H9 (cell line): ENCODE data around the gene PFN3. TPM values are rescaled to one million over a fixed set of nuclear protein-coding genes. Genes with fewer than 3 reads are reported as not detected.

Experiments used
- DNase-seq: peaks from one replicate; pipeline ENCODE4 v3.0.0-alpha.2; 2017
- H2AFZ ChIP-seq: one replicate; pipeline ENCODE4 v1.6.1; 2013; ENCODE audit warnings: mild to moderate bottlenecking, low read length, control low read depth, moderate library complexity
- H2AK5ac ChIP-seq: 2 replicates; pipeline ENCODE4 v1.6.1; 2013; ENCODE audit warnings: low read length, control low read depth, mixed read lengths; ENCODE audit not compliant: insufficient read length
- H2BK120ac ChIP-seq: one replicate; pipeline ENCODE4 v1.6.1; 2013; ENCODE audit warnings: low read depth, mild to moderate bottlenecking, low read length, control low read depth, inconsistent platforms; ENCODE audit not compliant: poor library complexity, severe bottlenecking
- H2BK12ac ChIP-seq: 2 replicates; pipeline ENCODE4 v1.6.1; 2013; ENCODE audit warnings: low read length, control low read depth, mixed read lengths, low read depth; ENCODE audit not compliant: insufficient read length
- H2BK15ac ChIP-seq: 2 replicates; pipeline ENCODE4 v1.6.1; 2013; ENCODE audit warnings: low read depth, low read length, control low read depth
- H2BK20ac ChIP-seq: one replicate; pipeline ENCODE4 v1.6.1; 2013; ENCODE audit warnings: low read depth, mild to moderate bottlenecking, low read length, control low read depth, inconsistent platforms; ENCODE audit not compliant: poor library complexity, severe bottlenecking
- H2BK5ac ChIP-seq: 2 replicates; pipeline ENCODE4 v1.6.1; 2013; ENCODE audit warnings: low read length, control low read depth, mixed read lengths; ENCODE audit not compliant: insufficient read length
- H3K14ac ChIP-seq: 2 replicates; pipeline ENCODE4 v1.6.1; 2013; ENCODE audit warnings: low read length, control low read depth; ENCODE audit not compliant: insufficient read depth
- H3K18ac ChIP-seq: 2 replicates; pipeline ENCODE4 v1.6.1; 2013; ENCODE audit warnings: low read depth, mild to moderate bottlenecking, mixed read lengths, low read length, control low read depth; ENCODE audit not compliant: insufficient read length
- H3K23ac ChIP-seq: 2 replicates; pipeline ENCODE4 v1.6.1; 2013; ENCODE audit warnings: low read length, control low read depth, mixed read lengths, low read depth; ENCODE audit not compliant: insufficient read length
- H3K23me2 ChIP-seq: 2 replicates; pipeline ENCODE4 v1.6.1; 2013; ENCODE audit warnings: low read depth, mild to moderate bottlenecking, mixed read lengths, low read length, control low read depth; ENCODE audit not compliant: insufficient read length, poor library complexity, severe bottlenecking
- H3K27ac ChIP-seq: 2 replicates; pipeline ENCODE4 v1.5.1; 2013; ENCODE audit warnings: low read length, control low read depth, mixed read lengths, low read depth; ENCODE audit not compliant: insufficient read length
- H3K27me3 ChIP-seq: 2 replicates; pipeline ENCODE4 v1.6.1; 2013; ENCODE audit warnings: low read length, control low read depth, inconsistent platforms; ENCODE audit not compliant: insufficient read depth
- H3K4ac ChIP-seq: 2 replicates; pipeline ENCODE4 v1.6.1; 2013; ENCODE audit warnings: low read depth, mild to moderate bottlenecking, control low read depth, inconsistent platforms, low read length, moderate library complexity
- H3K4me1 ChIP-seq: 2 replicates; pipeline ENCODE4 v1.6.1; 2013; ENCODE audit warnings: low read length, control low read depth, inconsistent platforms; ENCODE audit not compliant: insufficient read depth
- H3K4me2 ChIP-seq: 2 replicates; pipeline ENCODE4 v1.6.1; 2013; ENCODE audit warnings: low read length, control low read depth, mixed read lengths; ENCODE audit not compliant: insufficient read length, insufficient read depth
- H3K56ac ChIP-seq: 2 replicates; pipeline ENCODE4 v1.6.1; 2013; ENCODE audit warnings: low read depth, mild to moderate bottlenecking, mixed read lengths, low read length, control low read depth; ENCODE audit not compliant: insufficient read length
- H3K79me1 ChIP-seq: 2 replicates; pipeline ENCODE4 v1.6.1; 2013; ENCODE audit warnings: low read depth, mild to moderate bottlenecking, moderate library complexity, low read length, control low read depth, inconsistent platforms; ENCODE audit not compliant: insufficient read depth, poor library complexity, severe bottlenecking
- H3K79me2 ChIP-seq: 2 replicates; pipeline ENCODE4 v1.6.1; 2013; ENCODE audit warnings: low read length, control low read depth, inconsistent platforms; ENCODE audit not compliant: insufficient read depth
- H3K9ac ChIP-seq: 2 replicates; pipeline ENCODE4 v1.6.1; 2013; ENCODE audit warnings: low read length, control low read depth, mixed read lengths; ENCODE audit not compliant: insufficient read length; ENCODE audit errors: extremely low read depth
- H3K9me3 ChIP-seq: one replicate; pipeline ENCODE4 v1.6.1; 2013; ENCODE audit warnings: low read depth, low read length, inconsistent platforms; ENCODE audit not compliant: control insufficient read depth
- H3T11ph ChIP-seq: one replicate; pipeline ENCODE4 v1.6.1; 2013; ENCODE audit warnings: mild to moderate bottlenecking, low read length, control low read depth, inconsistent platforms
- H4K20me1 ChIP-seq: one replicate; pipeline ENCODE4 v1.6.1; 2013; ENCODE audit not compliant: control insufficient read depth, insufficient read length, insufficient read depth
- H4K5ac ChIP-seq: 2 replicates; pipeline ENCODE4 v1.6.1; 2013; ENCODE audit warnings: low read depth, mild to moderate bottlenecking, mixed read lengths, low read length, control low read depth; ENCODE audit not compliant: insufficient read length
- H4K8ac ChIP-seq: replicated peaks from 2 replicates; pipeline ENCODE4 v1.6.1; 2013; ENCODE audit warnings: low read length, control low read depth, mixed read lengths, low read depth; ENCODE audit not compliant: insufficient read length
- H4K91ac ChIP-seq: 2 replicates; pipeline ENCODE4 v1.6.1; 2013; ENCODE audit warnings: low read depth, mild to moderate bottlenecking, moderate library complexity, mixed read lengths, low read length, control low read depth; ENCODE audit not compliant: insufficient read length
- H3K27ac Mint-ChIP-seq, 3 experiments: 2 replicates in 2 of 3; 3 replicates in 1 of 3; pipeline ENCODE4 v1.8.0; 2020 to 2021; ENCODE audit warnings: mixed read lengths in 3 of 3, mild to moderate bottlenecking in 1 of 3, moderate library complexity in 1 of 3
- H3K27me3 Mint-ChIP-seq: 2 replicates; pipeline ENCODE4 v1.8.0; 2021; ENCODE audit warnings: low read depth, mild to moderate bottlenecking, moderate library complexity, mixed read lengths
- H3K36me3 Mint-ChIP-seq, 3 experiments: 2 replicates in 2 of 3; 3 replicates in 1 of 3; pipeline ENCODE4 v1.8.0; 2020 to 2021; ENCODE audit warnings: low read depth in 3 of 3, mixed read lengths in 3 of 3; ENCODE audit not compliant: insufficient read depth in 1 of 3
- H3K4me1 Mint-ChIP-seq, 2 experiments: 2 replicates each; pipeline ENCODE4 v1.8.0; 2020; ENCODE audit warnings: mixed read lengths in 2 of 2
- H3K4me3 Mint-ChIP-seq, 2 experiments: 2 replicates in 1 of 2; 3 replicates in 1 of 2; pipeline ENCODE4 v1.8.0; 2020 to 2021; ENCODE audit warnings: mild to moderate bottlenecking in 2 of 2, mixed read lengths in 2 of 2, moderate library complexity in 1 of 2
- H3K9me3 Mint-ChIP-seq, 2 experiments: 2 replicates in 1 of 2; 3 replicates in 1 of 2; pipeline ENCODE4 v1.8.0; 2020; ENCODE audit warnings: mild to moderate bottlenecking in 2 of 2, mixed read lengths in 2 of 2, moderate library complexity in 1 of 2
- WGBS: extraction: QIAGEN DNeasy Blood & Tissue Kit; methylation state at CpG from one replicate; pipeline ENCODE4 v1.1.7; 2013; ENCODE audit warnings: missing lambda C conversion rate, low lambda C conversion rate, mixed read lengths; ENCODE audit not compliant: insufficient read length; ENCODE audit errors: extremely low coverage; 5-methylcytosine and 5-hydroxymethylcytosine counted together
- total RNA-seq: library from RNA; stranded (reverse); gene quantifications from 2 replicates; pipeline ENCODE4 v1.2.1, GENCODE V29; 2021
- TF ChIP-seq, protein P1 (sequence below): fragments of 200-600 bp; sonication (generic); conservative IDR thresholded peaks from 3 replicates; pipeline ENCODE4 v1.8.0; 2021; ENCODE audit warnings: antibody characterized with exemption, mild to moderate bottlenecking

PFN3 gene
- total RNA-seq, 1 experiment from 2014 or later = not detected

- no peak overlapping the region for H3K23ac ChIP-seq
- no peaks in the 10 kb centered on the region for H3K79me1 ChIP-seq
- peak overlapping the region; percentile 16 for H3K27ac ChIP-seq
- H3K9me3 ChIP-seq = no peaks in the 10 kb centered on the region
- H3K79me2 ChIP-seq = no peaks in the 10 kb centered on the region
- no peak overlapping the region for H2BK5ac ChIP-seq
- no peak overlapping the region for H3K9ac ChIP-seq
- H3K36me3 Mint-ChIP-seq = peaks cover 8 to 10% (median 8%) of the 10 kb centered on the region in 3 experiments
- H3K4me2 ChIP-seq = peak overlapping the region; percentile 31
- H2BK120ac ChIP-seq = no peak overlapping the region
- no peak overlapping the region for H3K4ac ChIP-seq
- no peaks in the 10 kb centered on the region; the same call in 1 of the 2 replicates for H3K27me3 ChIP-seq
- no peaks in the 10 kb centered on the region for H4K20me1 ChIP-seq
- H2AK5ac ChIP-seq = no peak overlapping the region
- peak overlapping the region; percentile 0 for H3K18ac ChIP-seq
- no peak for DNase-seq
- peaks cover 37% of the 10 kb centered on the region for H3K27me3 Mint-ChIP-seq
- no CpG with 5 or more reads among the region's 14 CpGs for WGBS
- H3K27ac Mint-ChIP-seq = peak overlapping the region; percentile 21 to 96 (median 95); a peak in 6 of 7 replicates
- H4K5ac ChIP-seq = no peak overlapping the region
- H3T11ph ChIP-seq = no peak overlapping the region
- H4K8ac ChIP-seq = no peak overlapping the region
- no peak overlapping the region for H2BK15ac ChIP-seq
- peaks cover 10% of the 10 kb centered on the region for H3K23me2 ChIP-seq
- H3K4me3 Mint-ChIP-seq = peak overlapping the region; percentile 76 to 90
- no peak overlapping the region for H2AFZ ChIP-seq
- H3K4me1 ChIP-seq = peaks cover 15% of the 10 kb centered on the region; the same call in 1 of the 2 replicates
- no peak overlapping the region for H2BK12ac ChIP-seq
- peaks cover 40 to 66% of the 10 kb centered on the region in 2 experiments for H3K4me1 Mint-ChIP-seq
- H2BK20ac ChIP-seq = no peak overlapping the region
- peak overlapping the region; percentile 14; the same call in 1 of the 2 replicates for H3K14ac ChIP-seq
- H4K91ac ChIP-seq = no peak overlapping the region
- no peak overlapping the region for H3K56ac ChIP-seq
- H3K9me3 Mint-ChIP-seq = no peaks in the 10 kb centered on the region; a peak in 1 of 5 replicates
- TF ChIP-seq, protein P1, sequence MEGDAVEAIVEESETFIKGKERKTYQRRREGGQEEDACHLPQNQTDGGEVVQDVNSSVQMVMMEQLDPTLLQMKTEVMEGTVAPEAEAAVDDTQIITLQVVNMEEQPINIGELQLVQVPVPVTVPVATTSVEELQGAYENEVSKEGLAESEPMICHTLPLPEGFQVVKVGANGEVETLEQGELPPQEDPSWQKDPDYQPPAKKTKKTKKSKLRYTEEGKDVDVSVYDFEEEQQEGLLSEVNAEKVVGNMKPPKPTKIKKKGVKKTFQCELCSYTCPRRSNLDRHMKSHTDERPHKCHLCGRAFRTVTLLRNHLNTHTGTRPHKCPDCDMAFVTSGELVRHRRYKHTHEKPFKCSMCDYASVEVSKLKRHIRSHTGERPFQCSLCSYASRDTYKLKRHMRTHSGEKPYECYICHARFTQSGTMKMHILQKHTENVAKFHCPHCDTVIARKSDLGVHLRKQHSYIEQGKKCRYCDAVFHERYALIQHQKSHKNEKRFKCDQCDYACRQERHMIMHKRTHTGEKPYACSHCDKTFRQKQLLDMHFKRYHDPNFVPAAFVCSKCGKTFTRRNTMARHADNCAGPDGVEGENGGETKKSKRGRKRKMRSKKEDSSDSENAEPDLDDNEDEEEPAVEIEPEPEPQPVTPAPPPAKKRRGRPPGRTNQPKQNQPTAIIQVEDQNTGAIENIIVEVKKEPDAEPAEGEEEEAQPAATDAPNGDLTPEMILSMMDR = no peak
Measured at GRCh38 chr5:177365845-177366527, 34.5 kb downstream of the PFN3 start.
